ENCODE measurements around the gene PARD3.

Gene PARD3

DNA sequence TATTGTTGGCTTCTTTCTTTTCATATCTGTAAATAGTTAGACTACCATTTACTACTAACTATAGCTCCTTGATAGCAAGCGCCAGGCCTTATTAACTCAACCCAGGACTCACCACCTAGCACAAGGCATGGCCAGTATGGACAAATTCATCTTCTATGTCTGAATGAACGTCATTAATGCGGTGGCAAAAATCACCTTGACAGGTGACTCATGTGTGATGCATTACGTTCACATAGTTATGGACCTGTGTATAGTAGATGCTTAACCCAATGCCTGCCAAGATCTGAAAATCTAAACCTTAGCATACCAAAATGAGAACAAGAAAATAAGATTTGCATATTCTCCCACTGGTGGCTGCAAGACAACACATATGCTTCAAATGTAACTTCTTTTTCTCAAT lies 300.8 kb downstream of the PARD3 start:
- no peak overlapping the region for H3K27ac ChIP-seq
- no peak for DNase-seq (ENCODE audit: low spot score)
- CTCF ChIA-PET = no interaction called here
- TF ChIP-seq, protein P1, sequence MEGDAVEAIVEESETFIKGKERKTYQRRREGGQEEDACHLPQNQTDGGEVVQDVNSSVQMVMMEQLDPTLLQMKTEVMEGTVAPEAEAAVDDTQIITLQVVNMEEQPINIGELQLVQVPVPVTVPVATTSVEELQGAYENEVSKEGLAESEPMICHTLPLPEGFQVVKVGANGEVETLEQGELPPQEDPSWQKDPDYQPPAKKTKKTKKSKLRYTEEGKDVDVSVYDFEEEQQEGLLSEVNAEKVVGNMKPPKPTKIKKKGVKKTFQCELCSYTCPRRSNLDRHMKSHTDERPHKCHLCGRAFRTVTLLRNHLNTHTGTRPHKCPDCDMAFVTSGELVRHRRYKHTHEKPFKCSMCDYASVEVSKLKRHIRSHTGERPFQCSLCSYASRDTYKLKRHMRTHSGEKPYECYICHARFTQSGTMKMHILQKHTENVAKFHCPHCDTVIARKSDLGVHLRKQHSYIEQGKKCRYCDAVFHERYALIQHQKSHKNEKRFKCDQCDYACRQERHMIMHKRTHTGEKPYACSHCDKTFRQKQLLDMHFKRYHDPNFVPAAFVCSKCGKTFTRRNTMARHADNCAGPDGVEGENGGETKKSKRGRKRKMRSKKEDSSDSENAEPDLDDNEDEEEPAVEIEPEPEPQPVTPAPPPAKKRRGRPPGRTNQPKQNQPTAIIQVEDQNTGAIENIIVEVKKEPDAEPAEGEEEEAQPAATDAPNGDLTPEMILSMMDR (conservative IDR thresholded peaks at IDR 0.05; ENCODE audit: low read depth) = no peak
- POLR2A ChIA-PET (ENCODE audit: low non-redundant PET) = no interaction called here

DNA sequence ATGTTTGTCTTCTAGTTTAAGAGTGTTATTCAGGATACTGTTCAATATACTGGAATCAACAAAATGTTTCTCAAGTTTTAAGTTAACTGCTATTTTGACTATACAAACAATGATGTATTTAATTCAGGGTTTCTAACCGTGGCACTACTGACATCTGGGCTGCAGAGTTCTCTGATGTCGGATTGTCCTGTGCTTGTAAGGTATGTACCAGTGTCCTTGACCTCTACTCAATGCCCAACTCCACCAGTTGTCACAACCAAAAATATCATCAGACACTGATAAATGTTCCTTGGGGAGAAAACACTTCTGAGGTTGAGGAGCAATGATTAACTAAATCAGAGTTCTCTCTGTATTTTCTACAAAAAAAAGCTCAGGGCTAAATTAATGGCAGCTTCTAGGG lies 301.5 kb downstream of the PARD3 start:
- CTCF ChIA-PET = no interaction called here
- TF ChIP-seq, protein P1 (conservative IDR thresholded peaks at IDR 0.05; ENCODE audit: low read depth) = no peak

DNA sequence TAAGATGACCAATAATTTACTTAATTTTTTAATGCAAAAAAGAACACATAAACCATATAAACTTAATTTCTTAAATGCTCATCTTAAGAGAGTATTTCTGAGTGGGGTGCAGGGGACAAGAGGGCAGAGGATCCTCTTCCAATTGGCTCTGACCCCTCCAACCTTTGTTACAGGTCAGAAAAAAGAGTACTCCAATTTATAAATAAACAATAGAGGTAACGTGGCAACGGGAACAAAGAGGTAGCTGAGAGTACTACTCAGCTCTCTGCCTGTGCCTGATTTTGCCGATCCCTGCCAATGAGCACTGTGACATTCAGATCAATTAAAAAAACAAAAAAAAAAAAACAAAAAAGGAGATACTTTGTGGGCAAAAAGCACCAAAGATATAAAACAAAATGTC lies 307.9 kb downstream of the PARD3 start:
- TF ChIP-seq, protein P1 (conservative IDR thresholded peaks at IDR 0.05; ENCODE audit: low read depth) = no peak
- POLR2A ChIA-PET (ENCODE audit: low non-redundant PET) = no interaction called here
- CTCF ChIA-PET = no interaction called here

More for the DNA sequence above, 301.5 kb downstream of the PARD3 start:
- H3K27ac ChIP-seq = no peak overlapping the region
- no peak for DNase-seq (ENCODE audit: low spot score)
- POLR2A ChIA-PET (ENCODE audit: low non-redundant PET) = no interaction called here

DNA sequence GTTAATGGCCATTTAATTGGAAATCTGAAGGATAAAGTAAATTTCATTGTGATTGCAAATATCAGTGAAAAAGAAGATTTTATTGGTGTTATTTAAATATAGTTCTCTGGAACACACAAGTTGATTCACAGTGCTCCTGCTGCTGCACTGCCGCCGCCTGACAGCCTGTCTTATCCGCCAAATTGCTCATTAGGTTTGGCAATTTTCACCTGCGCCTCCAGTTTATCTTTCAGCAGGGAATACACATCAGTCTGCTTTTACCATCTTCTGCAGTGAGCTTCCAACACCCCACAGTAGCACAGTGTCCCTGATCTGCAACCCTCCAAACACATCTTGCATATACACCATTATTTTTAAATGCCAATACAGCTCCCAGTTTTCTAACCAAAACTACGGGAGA lies 308.3 kb downstream of the PARD3 start:
- no peak overlapping the region for H3K27ac ChIP-seq
- CTCF ChIA-PET = no interaction called here
- no peak for DNase-seq (ENCODE audit: low spot score)
- POLR2A ChIA-PET (ENCODE audit: low non-redundant PET) = no interaction called here
- TF ChIP-seq, protein P1 (conservative IDR thresholded peaks at IDR 0.05; ENCODE audit: low read depth) = no peak

More for the DNA sequence above, 307.9 kb downstream of the PARD3 start:
- DNase-seq (ENCODE audit: low spot score) = no peak
- H3K27ac ChIP-seq = no peak overlapping the region

DNA sequence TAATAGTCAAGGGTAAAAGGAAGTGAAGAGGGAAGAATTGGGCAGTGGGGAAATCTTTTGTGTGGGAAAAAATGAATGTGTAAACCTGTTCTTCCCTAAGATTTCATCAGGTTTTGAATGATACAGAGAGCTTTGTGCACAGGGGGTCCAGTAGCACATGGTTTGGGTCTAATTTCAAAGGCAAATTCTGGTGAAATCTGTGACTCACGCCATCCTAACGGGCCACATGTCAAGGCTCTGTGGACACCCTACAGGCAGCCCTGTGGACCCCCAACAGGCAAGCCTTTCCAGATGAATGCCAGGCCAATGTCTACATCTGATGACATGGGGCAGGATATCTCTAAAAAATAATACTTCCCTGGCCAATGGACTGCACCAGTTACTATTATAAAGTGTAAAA lies 309.8 kb downstream of the PARD3 start:
- ChIA-PET CTCF (interaction anchor here (0.7 kb wide), 1 partner anchor 150 kb away, joined by 4 read pairs; no protein-coding TSS in a partner anchor), POLR2A (ENCODE audit: low non-redundant PET) (no interaction called here)
- DNase-seq (ENCODE audit: low spot score) = no peak
- no peak overlapping the region for H3K27ac ChIP-seq
- TF ChIP-seq, protein P1 (conservative IDR thresholded peaks at IDR 0.05; ENCODE audit: low read depth) = no peak

DNA sequence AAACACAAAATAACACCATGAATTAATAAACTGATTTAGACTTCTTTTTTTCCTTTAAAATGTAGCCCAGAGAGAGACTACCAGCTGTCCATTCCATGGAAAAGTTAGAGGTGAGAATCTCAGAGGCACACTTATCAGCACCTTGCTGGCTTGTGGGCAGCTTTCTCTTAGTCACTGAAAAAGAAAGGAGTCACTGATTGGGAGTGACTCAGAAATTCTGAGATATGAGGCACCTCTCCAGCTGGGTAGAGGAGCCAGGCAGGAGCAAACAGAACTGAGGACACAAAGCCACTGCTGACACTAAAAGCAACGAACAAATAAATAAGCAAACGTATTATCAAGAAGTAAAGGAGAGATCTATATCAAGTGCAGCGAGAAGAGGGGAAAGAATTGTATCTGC lies 310.6 kb downstream of the PARD3 start:
- peak; percentile 73 for DNase-seq (ENCODE audit: low spot score)
- ChIA-PET CTCF (interaction anchor here (0.7 kb wide), 2 partner anchors 80 to 150 kb away, joined by 3 to 4 read pairs; no protein-coding TSS in a partner anchor), POLR2A (ENCODE audit: low non-redundant PET) (no interaction called here)
- TF ChIP-seq, protein P1 (conservative IDR thresholded peaks at IDR 0.05; ENCODE audit: low read depth) = no peak
- H3K27ac ChIP-seq = no peak overlapping the region

DNA sequence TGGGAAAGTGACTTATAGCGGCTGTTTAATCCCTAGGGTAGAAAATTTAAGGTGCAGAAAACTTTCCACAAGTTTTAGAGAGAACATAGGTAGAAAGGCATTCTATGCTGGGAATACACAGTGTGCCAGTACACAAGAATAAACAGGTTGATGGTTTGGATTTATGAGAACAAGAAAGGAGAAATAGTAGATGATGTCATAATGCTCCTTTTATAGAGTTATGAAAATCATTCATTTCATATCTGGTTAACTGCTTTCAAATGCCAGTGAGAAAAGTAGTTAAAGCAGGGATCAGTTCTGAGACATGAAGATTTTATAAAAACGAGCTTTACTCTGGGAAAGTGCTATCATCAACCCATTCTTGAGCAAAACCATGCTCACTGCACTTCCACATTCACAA lies 311.4 kb downstream of the PARD3 start:
- TF ChIP-seq, protein P1 (conservative IDR thresholded peaks at IDR 0.05; ENCODE audit: low read depth) = no peak
- CTCF ChIA-PET = no interaction called here
- H3K27ac ChIP-seq = no peak overlapping the region
- POLR2A ChIA-PET (ENCODE audit: low non-redundant PET) = no interaction called here
- DNase-seq (ENCODE audit: low spot score) = no peak

Data from RWPE1 (cell line).